ENCODE results near the gene AMMECR1. TPM values are rescaled to one million over a fixed set of nuclear protein-coding genes. Genes with fewer than 3 reads are reported as not detected.

The AMMECR1 gene
- polyA plus RNA-seq, 1 donor from 2014 or later, result 3.7 TPM

DNA sequence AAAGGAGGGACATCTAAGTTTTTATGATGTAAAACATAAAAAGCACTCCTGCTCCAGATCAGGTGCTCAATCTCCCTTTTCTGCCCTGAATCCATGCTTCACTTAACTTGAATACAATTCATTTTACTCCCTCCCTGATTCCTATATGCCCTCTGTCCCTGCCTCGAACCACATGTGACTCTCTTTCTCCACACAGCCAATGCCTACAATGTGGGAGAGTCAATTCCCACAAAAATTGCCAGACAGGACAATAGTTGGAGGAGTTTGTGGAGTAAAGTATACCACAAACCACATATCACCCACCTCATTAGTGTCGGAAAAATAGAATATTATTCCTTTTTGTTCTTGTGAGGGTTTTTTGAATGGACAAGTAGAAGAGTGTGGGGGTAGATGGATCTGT is 9.7 kb downstream of the AMMECR1 start:
- Histone ChIP-seq H3K27me3 (ENCODE audit: insufficient read depth, low read depth, low read length) (no peaks in the 10 kb centered on the region), H3F3A (ENCODE audit: insufficient read depth, low read length, poor library complexity, severe bottlenecking) (no peaks in the 10 kb centered on the region), H3K9me3 (ENCODE audit: low read length) (no peaks in the 10 kb centered on the region), H4K20me1 (ENCODE audit: insufficient read depth) (no peaks in the 10 kb centered on the region), H3K36me3 (ENCODE audit: insufficient read depth, low read length) (no peaks in the 10 kb centered on the region), H3K4me3 (ENCODE audit: low read length) (no peak overlapping the region), H3K79me2 (replicated peaks; ENCODE audit: insufficient read depth, low read length) (no peaks in the 10 kb centered on the region), H3K9ac (ENCODE audit: low read length) (no peak overlapping the region), H3K4me2 (ENCODE audit: low read length) (no peak overlapping the region), H2AFZ (ENCODE audit: low read depth, low read length) (no peak overlapping the region), H3K27ac (ENCODE audit: low read length) (no peak overlapping the region), H3K9me2 (ENCODE audit: insufficient read depth, low read length) (no peaks in the 10 kb centered on the region)
- TF ChIP-seq EZH2 (IDR thresholded peaks at IDR 0.05; ENCODE audit: borderline replicate concordance, insufficient read depth, low read length, poor library complexity, severe bottlenecking), result no peak
- TF ChIP-seq POLR2AphosphoS5 (IDR thresholded peaks at IDR 0.05), result no peak
- no peak for TF ChIP-seq SMC3 (conservative IDR thresholded peaks at IDR 0.05; ENCODE audit: poor library complexity)
- TF ChIP-seq, protein P1, sequence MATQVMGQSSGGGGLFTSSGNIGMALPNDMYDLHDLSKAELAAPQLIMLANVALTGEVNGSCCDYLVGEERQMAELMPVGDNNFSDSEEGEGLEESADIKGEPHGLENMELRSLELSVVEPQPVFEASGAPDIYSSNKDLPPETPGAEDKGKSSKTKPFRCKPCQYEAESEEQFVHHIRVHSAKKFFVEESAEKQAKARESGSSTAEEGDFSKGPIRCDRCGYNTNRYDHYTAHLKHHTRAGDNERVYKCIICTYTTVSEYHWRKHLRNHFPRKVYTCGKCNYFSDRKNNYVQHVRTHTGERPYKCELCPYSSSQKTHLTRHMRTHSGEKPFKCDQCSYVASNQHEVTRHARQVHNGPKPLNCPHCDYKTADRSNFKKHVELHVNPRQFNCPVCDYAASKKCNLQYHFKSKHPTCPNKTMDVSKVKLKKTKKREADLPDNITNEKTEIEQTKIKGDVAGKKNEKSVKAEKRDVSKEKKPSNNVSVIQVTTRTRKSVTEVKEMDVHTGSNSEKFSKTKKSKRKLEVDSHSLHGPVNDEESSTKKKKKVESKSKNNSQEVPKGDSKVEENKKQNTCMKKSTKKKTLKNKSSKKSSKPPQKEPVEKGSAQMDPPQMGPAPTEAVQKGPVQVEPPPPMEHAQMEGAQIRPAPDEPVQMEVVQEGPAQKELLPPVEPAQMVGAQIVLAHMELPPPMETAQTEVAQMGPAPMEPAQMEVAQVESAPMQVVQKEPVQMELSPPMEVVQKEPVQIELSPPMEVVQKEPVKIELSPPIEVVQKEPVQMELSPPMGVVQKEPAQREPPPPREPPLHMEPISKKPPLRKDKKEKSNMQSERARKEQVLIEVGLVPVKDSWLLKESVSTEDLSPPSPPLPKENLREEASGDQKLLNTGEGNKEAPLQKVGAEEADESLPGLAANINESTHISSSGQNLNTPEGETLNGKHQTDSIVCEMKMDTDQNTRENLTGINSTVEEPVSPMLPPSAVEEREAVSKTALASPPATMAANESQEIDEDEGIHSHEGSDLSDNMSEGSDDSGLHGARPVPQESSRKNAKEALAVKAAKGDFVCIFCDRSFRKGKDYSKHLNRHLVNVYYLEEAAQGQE (IDR thresholded peaks at IDR 0.05; ENCODE audit: borderline replicate concordance), result no peak

DNA sequence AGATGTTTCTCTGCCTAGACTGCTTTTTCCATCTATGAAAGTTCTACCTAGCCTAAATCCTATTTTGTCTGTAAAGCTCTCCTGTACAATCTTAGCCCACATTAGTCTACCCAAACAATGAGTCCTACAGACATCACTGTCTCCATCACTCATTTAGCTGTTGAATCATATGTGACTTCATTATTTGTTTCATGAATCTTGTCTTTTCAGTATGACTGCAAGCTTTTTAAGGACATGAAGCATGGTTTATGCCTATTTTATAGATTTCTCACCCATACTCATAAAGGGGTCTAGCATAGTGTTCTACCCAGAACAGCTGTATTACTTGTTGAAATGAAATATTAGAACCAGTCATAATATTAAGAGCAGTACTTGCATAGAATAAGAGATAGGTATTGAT is 13.0 kb downstream of the AMMECR1 start:
- H3K9me3 ChIP-seq (ENCODE audit: low read length), result no peaks in the 10 kb centered on the region
- H3K4me3 ChIP-seq (ENCODE audit: low read length), result no peak overlapping the region
- no peaks in the 10 kb centered on the region for H3K79me2 ChIP-seq (replicated peaks; ENCODE audit: insufficient read depth, low read length)
- no peaks in the 10 kb centered on the region for H4K20me1 ChIP-seq (ENCODE audit: insufficient read depth)
- H3K27ac ChIP-seq (ENCODE audit: low read length), result no peak overlapping the region
- H3K4me2 ChIP-seq (ENCODE audit: low read length), result no peak overlapping the region
- H3K9me2 ChIP-seq (ENCODE audit: insufficient read depth, low read length), result no peaks in the 10 kb centered on the region
- TF ChIP-seq EZH2 (IDR thresholded peaks at IDR 0.05; ENCODE audit: borderline replicate concordance, insufficient read depth, low read length, poor library complexity, severe bottlenecking) (no peak), RAD21 (conservative IDR thresholded peaks at IDR 0.05) (no peak)
- TF ChIP-seq, protein P2, sequence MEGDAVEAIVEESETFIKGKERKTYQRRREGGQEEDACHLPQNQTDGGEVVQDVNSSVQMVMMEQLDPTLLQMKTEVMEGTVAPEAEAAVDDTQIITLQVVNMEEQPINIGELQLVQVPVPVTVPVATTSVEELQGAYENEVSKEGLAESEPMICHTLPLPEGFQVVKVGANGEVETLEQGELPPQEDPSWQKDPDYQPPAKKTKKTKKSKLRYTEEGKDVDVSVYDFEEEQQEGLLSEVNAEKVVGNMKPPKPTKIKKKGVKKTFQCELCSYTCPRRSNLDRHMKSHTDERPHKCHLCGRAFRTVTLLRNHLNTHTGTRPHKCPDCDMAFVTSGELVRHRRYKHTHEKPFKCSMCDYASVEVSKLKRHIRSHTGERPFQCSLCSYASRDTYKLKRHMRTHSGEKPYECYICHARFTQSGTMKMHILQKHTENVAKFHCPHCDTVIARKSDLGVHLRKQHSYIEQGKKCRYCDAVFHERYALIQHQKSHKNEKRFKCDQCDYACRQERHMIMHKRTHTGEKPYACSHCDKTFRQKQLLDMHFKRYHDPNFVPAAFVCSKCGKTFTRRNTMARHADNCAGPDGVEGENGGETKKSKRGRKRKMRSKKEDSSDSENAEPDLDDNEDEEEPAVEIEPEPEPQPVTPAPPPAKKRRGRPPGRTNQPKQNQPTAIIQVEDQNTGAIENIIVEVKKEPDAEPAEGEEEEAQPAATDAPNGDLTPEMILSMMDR (IDR thresholded peaks at IDR 0.05; ENCODE audit: poor library complexity, severe bottlenecking), result no peak
- H3F3A ChIP-seq (ENCODE audit: insufficient read depth, low read length, poor library complexity, severe bottlenecking), result no peaks in the 10 kb centered on the region
- no peak overlapping the region for H3K9ac ChIP-seq (ENCODE audit: low read length)
- no peaks in the 10 kb centered on the region for H3K36me3 ChIP-seq (ENCODE audit: insufficient read depth, low read length)
- no peaks in the 10 kb centered on the region for H3K27me3 ChIP-seq (ENCODE audit: insufficient read depth, low read depth, low read length)
- no peak overlapping the region for H2AFZ ChIP-seq (ENCODE audit: low read depth, low read length)

DNA sequence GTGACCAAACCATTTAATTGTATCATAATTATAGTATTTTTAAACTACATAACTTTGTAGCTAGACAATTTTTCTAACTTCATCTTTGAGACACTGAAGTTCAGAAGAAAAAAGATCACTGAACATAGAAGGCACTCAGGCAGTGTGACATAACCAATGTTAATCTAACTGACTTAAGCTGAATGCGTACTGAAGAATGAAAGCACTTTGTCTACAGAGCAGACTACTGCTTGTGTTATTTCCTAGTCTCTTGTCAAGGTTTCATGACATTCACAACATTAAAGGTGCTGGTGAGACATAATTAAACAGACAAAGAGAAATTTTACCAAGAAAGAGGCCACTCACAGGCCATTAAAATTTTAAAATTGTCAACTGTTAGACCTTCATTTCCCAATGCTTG is 13.5 kb downstream of the AMMECR1 start:
- Histone ChIP-seq H4K20me1 (ENCODE audit: insufficient read depth) (no peaks in the 10 kb centered on the region), H3K36me3 (ENCODE audit: insufficient read depth, low read length) (no peaks in the 10 kb centered on the region), H3K4me3 (ENCODE audit: low read length) (no peak overlapping the region), H2AFZ (ENCODE audit: low read depth, low read length) (no peak overlapping the region), H3K4me2 (ENCODE audit: low read length) (no peak overlapping the region), H3F3A (ENCODE audit: insufficient read depth, low read length, poor library complexity, severe bottlenecking) (no peaks in the 10 kb centered on the region), H3K9me2 (ENCODE audit: insufficient read depth, low read length) (no peaks in the 10 kb centered on the region), H3K9ac (ENCODE audit: low read length) (no peak overlapping the region), H3K27ac (ENCODE audit: low read length) (no peak overlapping the region), H3K27me3 (ENCODE audit: insufficient read depth, low read depth, low read length) (no peaks in the 10 kb centered on the region), H3K79me2 (replicated peaks; ENCODE audit: insufficient read depth, low read length) (no peaks in the 10 kb centered on the region), H3K9me3 (ENCODE audit: low read length) (no peaks in the 10 kb centered on the region)
- TF ChIP-seq TAF1 (IDR thresholded peaks at IDR 0.05; ENCODE audit: low read depth), result no peak
- TF ChIP-seq MXI1 (conservative IDR thresholded peaks at IDR 0.05; ENCODE audit: poor library complexity, severe bottlenecking), result no peak
- no peak for TF ChIP-seq RAD21 (conservative IDR thresholded peaks at IDR 0.05)
- TF ChIP-seq SMC3 (conservative IDR thresholded peaks at IDR 0.05; ENCODE audit: poor library complexity), result no peak
- TF ChIP-seq, protein P1 (IDR thresholded peaks at IDR 0.05; ENCODE audit: borderline replicate concordance), result no peak
- TF ChIP-seq EZH2 (IDR thresholded peaks at IDR 0.05; ENCODE audit: borderline replicate concordance, insufficient read depth, low read length, poor library complexity, severe bottlenecking), result no peak
- TF ChIP-seq, protein P2 (IDR thresholded peaks at IDR 0.05; ENCODE audit: poor library complexity, severe bottlenecking), result no peak
- TF ChIP-seq EP300 (conservative IDR thresholded peaks at IDR 0.05; ENCODE audit: poor library complexity, severe bottlenecking), result no peak
- TF ChIP-seq POLR2AphosphoS5 (IDR thresholded peaks at IDR 0.05), result no peak

Measured in neural cell (in vitro differentiated cells).